Tibial nerve (tissue), 4 donors: ENCODE measurements around the gene ZDHHC11. TPM values are rescaled to one million over a fixed set of nuclear protein-coding genes. Genes with fewer than 3 reads are reported as not detected.

ENCODE experiments used
- DNase-seq, 2 donors: peaks; one replicate each; pipeline ENCODE4 v3.0.0-alpha.2; 2019; ENCODE audit warnings: low spot score in 2 of 2
- H3K27ac ChIP-seq, 4 donors: fragments of 200-600 bp; sonication (generic) in 3 of 4; one replicate each; pipeline ENCODE4 v1.5.1; 2017 to 2019; ENCODE audit warnings: mild to moderate bottlenecking in 1 of 4
- H3K27me3 ChIP-seq, 2 donors: fragments of 200-600 bp; sonication (generic) in 1 of 2; one replicate each; pipeline versions ENCODE4 v1.5.1 to v1.6.0; 2017 to 2019
- H3K36me3 ChIP-seq, 3 donors: fragments of 200-600 bp; sonication (generic); one replicate each; pipeline ENCODE4 v1.5.1; 2018 to 2019
- H3K4me1 ChIP-seq, 4 donors: fragments of 200-600 bp; sonication (generic) in 3 of 4; one replicate each; pipeline ENCODE4 v1.5.1; 2017 to 2019
- H3K4me3 ChIP-seq, 4 donors: fragments of 200-600 bp; sonication (generic) in 3 of 4; one replicate each; pipeline ENCODE4 v1.5.1; 2017 to 2019; ENCODE audit warnings: mild to moderate bottlenecking in 1 of 4, moderate library complexity in 1 of 4
- H3K9me3 ChIP-seq, 4 donors: fragments of 200-600 bp; sonication (generic) in 3 of 4; one replicate each; pipeline ENCODE4 v1.5.1; 2017 to 2019
- CTCF ChIP-seq, 5 experiments: fragments of 200-600 bp in 3 of 5; fragments of 450-650 bp in 2 of 5; sonication (generic) in 3 of 5; IDR thresholded peaks; one replicate each; pipeline ENCODE4 v1.5.1; 2016 to 2019; ENCODE audit warnings: antibody characterized with exemption in 5 of 5, mild to moderate bottlenecking in 3 of 5, moderate library complexity in 2 of 5
- EP300 ChIP-seq, 2 donors: sonication (generic); formaldehyde crosslinking; IDR thresholded peaks; one replicate each; pipeline ENCODE4 v1.6.1; 2017; ENCODE audit warnings: antibody characterized with exemption in 2 of 2, mild to moderate bottlenecking in 1 of 2
- POLR2A ChIP-seq, 2 donors: fragments of 450-650 bp; IDR thresholded peaks; one replicate each; pipeline ENCODE4 v1.6.1; 2017; ENCODE audit warnings: antibody characterized with exemption in 2 of 2, mild to moderate bottlenecking in 2 of 2, moderate library complexity in 2 of 2
- WGBS, 2 donors: methylation state at CpG; one replicate each; pipeline ENCODE4 v1.1.5; 2018; 5-methylcytosine and 5-hydroxymethylcytosine counted together
- total RNA-seq, 4 donors: library from RNA; depleted of rRNA; stranded (reverse); fragments of >200 nt; gene quantifications; one replicate each; pipeline ENCODE4 v1.1.0, GENCODE V29; 2016

Gene ZDHHC11
- total RNA-seq, 4 donors from 2014 or later: 1.1 to 6.9 (median 2.3) TPM

GRCh38 chr5:865168-865521 is 14.4 kb upstream of the ZDHHC11 start:
- no peak overlapping the region for H3K27ac ChIP-seq
- no peak for TF ChIP-seq POLR2A (IDR thresholded peaks at IDR 0.05)
- no peak for TF ChIP-seq EP300 (IDR thresholded peaks at IDR 0.05)
- no peak for TF ChIP-seq CTCF (IDR thresholded peaks at IDR 0.05)
- 79 to 82% methylated on average over 23 to 24 of the region's 24 CpGs for WGBS, 2 donors
- peaks cover 0 to 98% (median 21%) of the 10 kb centered on the region in 3 donors for H3K36me3 ChIP-seq
- H3K27me3 ChIP-seq: no peaks in the 10 kb centered on the region
- no peak overlapping the region for H3K4me3 ChIP-seq
- peaks cover 0 to 12% (median 0%) of the 10 kb centered on the region in 4 donors for H3K4me1 ChIP-seq
- no peaks in the 10 kb centered on the region for H3K9me3 ChIP-seq
- DNase-seq: no peak

- Histone ChIP-seq H3K4me3 (no peak overlapping the region), H3K27ac (no peak overlapping the region), H3K9me3 (no peaks in the 10 kb centered on the region), H3K36me3 (peaks cover 0 to 98% (median 16%) of the 10 kb centered on the region in 3 donors), H3K27me3 (no peaks in the 10 kb centered on the region), H3K4me1 (peaks cover 0 to 12% (median 0%) of the 10 kb centered on the region in 4 donors)
- TF ChIP-seq POLR2A (IDR thresholded peaks at IDR 0.05) (no peak), CTCF (IDR thresholded peaks at IDR 0.05) (no peak), EP300 (IDR thresholded peaks at IDR 0.05) (no peak)
- peak in 1 of 2 donors; percentile 24 for DNase-seq
- 69 to 86% methylated on average over 9 to 14 of the region's 15 CpGs for WGBS, 2 donors
These were observed 13.8 kb upstream of the ZDHHC11 start for GRCh38 chr5:864492-865167.

GRCh38 chr5:863244-863805 is 12.5 kb upstream of the ZDHHC11 start:
- H3K27ac ChIP-seq: no peak overlapping the region
- 86 to 92% methylated on average over 10 to 14 of the region's 16 CpGs for WGBS, 2 donors
- H3K4me3 ChIP-seq: no peak overlapping the region
- no peak for TF ChIP-seq EP300 (IDR thresholded peaks at IDR 0.05)
- TF ChIP-seq POLR2A (IDR thresholded peaks at IDR 0.05): no peak
- TF ChIP-seq CTCF (IDR thresholded peaks at IDR 0.05): no peak
- no peaks in the 10 kb centered on the region for H3K9me3 ChIP-seq
- DNase-seq: no peak
- H3K27me3 ChIP-seq: no peaks in the 10 kb centered on the region
- H3K36me3 ChIP-seq: peaks cover 0 to 92% (median 6%) of the 10 kb centered on the region in 3 donors
- peaks cover 0 to 12% (median 0%) of the 10 kb centered on the region in 4 donors for H3K4me1 ChIP-seq

GRCh38 chr5:862367-863243 is 11.8 kb upstream of the ZDHHC11 start:
- TF ChIP-seq POLR2A (IDR thresholded peaks at IDR 0.05) (no peak), EP300 (IDR thresholded peaks at IDR 0.05) (no peak), CTCF (IDR thresholded peaks at IDR 0.05) (no peak)
- WGBS, 2 donors: 74 to 76% methylated on average over 14 to 20 of the region's 25 CpGs
- H3K36me3 ChIP-seq: peaks cover 0 to 85% (median 0%) of the 10 kb centered on the region in 3 donors

More at GRCh38 chr5:862367-863243, 11.8 kb upstream of the ZDHHC11 start:
- Histone ChIP-seq H3K4me1 (peaks cover 0 to 12% (median 0%) of the 10 kb centered on the region in 4 donors), H3K9me3 (no peaks in the 10 kb centered on the region), H3K27me3 (no peaks in the 10 kb centered on the region), H3K27ac (no peak overlapping the region), H3K4me3 (no peak overlapping the region)
- no peak for DNase-seq
